ENCODE results near the gene SUN2. TPM values are rescaled to one million over a fixed set of nuclear protein-coding genes. Genes with fewer than 3 reads are reported as not detected.

SUN2 gene
- total RNA-seq, 1 donor from 2014 or later: 146 TPM

- DNase-seq (ENCODE audit: low spot score): peak; percentile 64
- Mint-ChIP-seq H3K4me3 (peak overlapping the region; percentile 95), H3K36me3 (ENCODE audit: low read depth) (peaks cover 26% of the 10 kb centered on the region), H3K27me3 (ENCODE audit: insufficient read depth) (no peaks in the 10 kb centered on the region), H3K9me3 (no peaks in the 10 kb centered on the region), H3K4me1 (ENCODE audit: low read depth) (peaks cover 62% of the 10 kb centered on the region), H3K27ac (peak overlapping the region; percentile 93)
- intact Hi-C loops (cut with micrococcal nuclease): loop anchor here (1.0 to 10.0 kb wide), 3 partner anchors 115 to 337 kb away; partner anchors contain the start of gene APOBEC3B
These were observed 465 bp downstream of the SUN2 start for GRCh38 chr22:38755155-38755910.

- H3K9me3 Mint-ChIP-seq: no peaks in the 10 kb centered on the region
- intact Hi-C loops (cut with micrococcal nuclease): loop anchor here (1.0 to 10.0 kb wide), 5 partner anchors 116 to 552 kb away; partner anchors contain the start of genes APOBEC3B, DDX17 and MAFF
- no peak for DNase-seq (ENCODE audit: low spot score)
- H3K27ac Mint-ChIP-seq: peak overlapping the region; percentile 93
- peak overlapping the region; percentile 95 for H3K4me3 Mint-ChIP-seq
- no peaks in the 10 kb centered on the region for H3K27me3 Mint-ChIP-seq (ENCODE audit: insufficient read depth)
- H3K36me3 Mint-ChIP-seq (ENCODE audit: low read depth): peaks cover 31% of the 10 kb centered on the region
- H3K4me1 Mint-ChIP-seq (ENCODE audit: low read depth): peaks cover 67% of the 10 kb centered on the region
These were observed 1.0 kb downstream of the SUN2 start for GRCh38 chr22:38754751-38755154.

DNA sequence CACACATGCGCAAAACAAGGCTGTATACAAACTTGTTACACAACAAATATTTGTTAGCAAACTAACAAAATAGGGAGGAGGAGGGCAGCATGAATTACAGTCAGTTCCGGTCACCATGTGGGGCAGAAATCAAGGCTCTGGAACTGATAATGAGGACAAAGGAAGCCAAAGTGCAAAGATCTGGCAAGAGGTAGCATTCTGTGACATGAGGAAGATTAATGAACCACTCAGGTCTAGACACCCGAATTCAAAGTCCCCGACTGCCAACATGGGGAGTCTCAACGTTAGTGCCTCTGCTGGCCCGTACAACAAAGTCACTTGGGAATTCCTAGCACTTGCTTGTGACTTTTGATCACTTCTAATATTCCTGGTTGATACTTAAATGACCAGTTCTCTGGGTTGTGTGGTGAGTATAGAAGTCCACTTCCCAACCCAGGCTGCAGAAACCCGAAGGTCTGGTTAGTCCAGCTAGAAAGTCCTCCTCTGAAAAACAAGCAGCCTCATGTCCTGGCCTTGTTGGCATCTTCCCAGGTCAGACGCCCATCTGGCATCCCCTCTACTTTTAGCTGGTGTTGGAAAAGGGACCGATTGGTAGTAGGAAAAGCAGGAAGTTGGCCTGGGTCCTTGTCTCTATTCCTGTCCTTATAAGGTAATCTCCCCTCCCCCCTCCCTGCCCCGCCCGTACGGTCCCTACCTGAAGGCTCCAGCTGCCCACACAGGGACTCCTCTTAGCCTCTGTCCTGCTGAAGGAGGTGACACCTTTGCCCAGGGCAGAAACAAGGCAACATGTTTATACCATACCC is 1.6 kb downstream of the SUN2 start:
- Mint-ChIP-seq H3K36me3 (ENCODE audit: low read depth) (peaks cover 36% of the 10 kb centered on the region), H3K27me3 (ENCODE audit: insufficient read depth) (no peaks in the 10 kb centered on the region), H3K9me3 (no peaks in the 10 kb centered on the region), H3K4me1 (ENCODE audit: low read depth) (peaks cover 67% of the 10 kb centered on the region), H3K27ac (peak overlapping the region; percentile 93), H3K4me3 (peak overlapping the region; percentile 95)
- intact Hi-C loops (cut with micrococcal nuclease): loop anchor here (5.0 to 10.0 kb wide), 3 partner anchors 231 to 552 kb away; partner anchors contain the start of genes APOBEC3B, DDX17 and MAFF
- no peak for DNase-seq (ENCODE audit: low spot score)

DNA sequence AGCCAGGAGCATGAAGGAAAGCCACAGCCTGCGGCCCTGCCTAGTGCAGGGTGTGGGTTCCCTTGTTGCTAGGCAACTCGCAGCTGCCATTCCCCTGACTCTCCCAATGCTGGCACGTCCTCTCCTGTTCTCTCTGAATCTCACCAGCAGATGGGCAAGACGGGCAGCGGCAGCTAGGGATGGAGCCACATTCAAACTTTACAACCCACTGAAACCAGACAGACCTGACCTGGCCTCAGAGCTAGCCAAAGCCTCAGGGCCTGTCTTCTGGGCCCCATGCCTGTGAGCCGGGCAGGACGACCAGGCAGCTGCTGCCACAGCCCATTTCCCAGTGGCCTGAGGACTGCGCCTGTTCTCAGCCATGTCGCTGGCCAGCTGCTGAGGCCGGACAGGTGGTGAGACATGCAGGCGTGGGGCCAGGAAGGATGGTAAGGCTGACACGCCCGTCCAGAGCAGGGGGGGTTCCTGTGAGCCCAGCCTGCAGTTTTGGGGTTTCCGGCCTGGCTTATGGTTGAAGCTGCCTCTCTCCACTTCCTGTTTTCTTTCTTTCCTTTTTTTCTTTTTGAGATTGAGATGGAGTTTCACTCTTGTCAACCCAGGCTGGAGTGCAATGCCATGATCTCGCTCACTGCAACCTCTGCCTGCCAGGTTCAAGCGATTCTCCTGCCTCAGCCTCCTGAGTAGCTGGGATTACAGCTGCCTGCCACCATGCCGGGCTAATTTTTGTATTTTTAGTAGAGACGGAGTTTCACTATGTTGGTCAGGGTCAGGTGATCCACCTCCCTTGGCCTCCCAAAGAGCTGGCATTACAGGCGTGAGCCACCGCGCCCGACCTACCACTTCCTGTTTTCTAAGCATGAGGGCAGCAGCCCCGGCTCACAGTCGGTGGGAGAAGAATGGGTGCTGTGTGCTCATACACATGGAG is 4.1 kb downstream of the SUN2 start:
- Mint-ChIP-seq H3K4me3 (peak overlapping the region; percentile 95), H3K36me3 (ENCODE audit: low read depth) (peaks cover 42% of the 10 kb centered on the region), H3K4me1 (ENCODE audit: low read depth) (peaks cover 43% of the 10 kb centered on the region)

GRCh38 chr22:38751066-38751421 is 4.8 kb downstream of the SUN2 start:
- DNase-seq (ENCODE audit: low spot score): no peak
- Mint-ChIP-seq H3K36me3 (ENCODE audit: low read depth) (peaks cover 42% of the 10 kb centered on the region), H3K27ac (peak overlapping the region; percentile 99), H3K27me3 (ENCODE audit: insufficient read depth) (no peaks in the 10 kb centered on the region), H3K9me3 (no peaks in the 10 kb centered on the region), H3K4me1 (ENCODE audit: low read depth) (peaks cover 39% of the 10 kb centered on the region), H3K4me3 (peak overlapping the region; percentile 95)
- intact Hi-C loops (cut with micrococcal nuclease): loop anchor here (5.0 to 10.0 kb wide), 3 partner anchors 234 to 549 kb away; partner anchors contain the start of genes APOBEC3B, DDX17 and MAFF

More for the DNA sequence above, 4.1 kb downstream of the SUN2 start:
- intact Hi-C loops (cut with micrococcal nuclease): loop anchor here (5.0 to 10.0 kb wide), 3 partner anchors 233 to 549 kb away; partner anchors contain the start of genes APOBEC3B, DDX17 and MAFF
- Mint-ChIP-seq H3K27ac (peak overlapping the region; percentile 99), H3K9me3 (no peaks in the 10 kb centered on the region), H3K27me3 (ENCODE audit: insufficient read depth) (no peaks in the 10 kb centered on the region)
- peak; percentile 77 for DNase-seq (ENCODE audit: low spot score)

DNA sequence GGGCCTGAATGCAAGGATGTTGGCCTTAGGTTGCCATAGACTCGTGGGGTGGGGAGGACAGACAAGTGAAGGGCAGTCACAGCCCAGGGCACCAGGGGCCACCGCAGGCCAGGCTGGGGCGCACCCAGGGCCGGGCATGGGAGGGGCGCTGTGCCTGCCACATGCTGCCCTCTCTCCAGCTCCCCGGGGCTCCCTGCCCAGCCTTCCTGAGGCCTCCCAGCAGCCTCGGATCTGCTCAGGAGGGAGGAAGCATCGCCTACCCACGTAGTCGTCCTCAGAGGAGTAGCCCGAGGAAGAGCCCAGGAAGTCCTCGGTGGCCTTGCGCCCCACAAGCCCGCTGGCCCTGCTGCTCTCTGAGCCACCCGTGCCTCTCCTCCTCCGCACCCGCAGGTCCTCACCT is 5.2 kb downstream of the SUN2 start:
- peak overlapping the region; percentile 79 for H3K27ac Mint-ChIP-seq
- H3K27me3 Mint-ChIP-seq (ENCODE audit: insufficient read depth): no peaks in the 10 kb centered on the region
- H3K9me3 Mint-ChIP-seq: no peaks in the 10 kb centered on the region

DNA sequence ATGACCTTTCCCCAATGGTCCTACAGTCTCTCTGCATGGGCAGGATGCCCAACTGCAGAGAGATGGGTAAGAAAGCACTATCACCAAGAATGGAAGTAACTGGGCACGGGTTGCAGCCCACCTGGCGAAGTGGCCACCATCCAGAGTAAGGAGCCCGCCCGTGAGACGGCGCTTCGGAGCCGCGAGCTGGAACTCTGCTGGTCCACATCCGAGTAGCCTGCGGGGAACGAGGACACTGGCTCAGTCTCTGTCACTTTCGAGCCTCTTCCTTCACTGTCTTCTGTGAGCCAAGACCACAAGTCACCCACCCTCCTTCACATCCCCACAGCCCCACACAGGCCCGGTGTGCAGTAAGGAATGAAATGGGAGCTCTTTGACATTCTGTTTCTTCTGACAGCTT is 5.7 kb downstream of the SUN2 start:
- Mint-ChIP-seq H3K4me1 (ENCODE audit: low read depth) (peaks cover 39% of the 10 kb centered on the region), H3K9me3 (no peaks in the 10 kb centered on the region), H3K27me3 (ENCODE audit: insufficient read depth) (no peaks in the 10 kb centered on the region), H3K27ac (peak overlapping the region; percentile 79), H3K36me3 (ENCODE audit: low read depth) (peaks cover 51% of the 10 kb centered on the region), H3K4me3 (no peak overlapping the region)
- intact Hi-C loops (cut with micrococcal nuclease): loop anchor here (5.0 to 10.0 kb wide), 3 partner anchors 235 to 548 kb away; partner anchors contain the start of genes APOBEC3B, DDX17 and MAFF
- DNase-seq (ENCODE audit: low spot score): no peak

More for the DNA sequence above, 5.2 kb downstream of the SUN2 start:
- intact Hi-C loops (cut with micrococcal nuclease): loop anchor here (5.0 to 10.0 kb wide), 3 partner anchors 234 to 548 kb away; partner anchors contain the start of genes APOBEC3B, DDX17 and MAFF
- DNase-seq (ENCODE audit: low spot score): no peak
- peaks cover 45% of the 10 kb centered on the region for H3K36me3 Mint-ChIP-seq (ENCODE audit: low read depth)
- peak overlapping the region; percentile 95 for H3K4me3 Mint-ChIP-seq
- H3K4me1 Mint-ChIP-seq (ENCODE audit: low read depth): peaks cover 39% of the 10 kb centered on the region

- intact Hi-C loops (cut with micrococcal nuclease): no loop called here
- H3K27ac Mint-ChIP-seq: peak overlapping the region; percentile 58
- no peaks in the 10 kb centered on the region for H3K9me3 Mint-ChIP-seq
- no peaks in the 10 kb centered on the region for H3K27me3 Mint-ChIP-seq (ENCODE audit: insufficient read depth)
- H3K4me3 Mint-ChIP-seq: no peak overlapping the region
- peaks cover 52% of the 10 kb centered on the region for H3K36me3 Mint-ChIP-seq (ENCODE audit: low read depth)
- peaks cover 32% of the 10 kb centered on the region for H3K4me1 Mint-ChIP-seq (ENCODE audit: low read depth)
- DNase-seq (ENCODE audit: low spot score): no peak
These were observed 7.2 kb downstream of the SUN2 start for GRCh38 chr22:38748487-38749136.

DNA sequence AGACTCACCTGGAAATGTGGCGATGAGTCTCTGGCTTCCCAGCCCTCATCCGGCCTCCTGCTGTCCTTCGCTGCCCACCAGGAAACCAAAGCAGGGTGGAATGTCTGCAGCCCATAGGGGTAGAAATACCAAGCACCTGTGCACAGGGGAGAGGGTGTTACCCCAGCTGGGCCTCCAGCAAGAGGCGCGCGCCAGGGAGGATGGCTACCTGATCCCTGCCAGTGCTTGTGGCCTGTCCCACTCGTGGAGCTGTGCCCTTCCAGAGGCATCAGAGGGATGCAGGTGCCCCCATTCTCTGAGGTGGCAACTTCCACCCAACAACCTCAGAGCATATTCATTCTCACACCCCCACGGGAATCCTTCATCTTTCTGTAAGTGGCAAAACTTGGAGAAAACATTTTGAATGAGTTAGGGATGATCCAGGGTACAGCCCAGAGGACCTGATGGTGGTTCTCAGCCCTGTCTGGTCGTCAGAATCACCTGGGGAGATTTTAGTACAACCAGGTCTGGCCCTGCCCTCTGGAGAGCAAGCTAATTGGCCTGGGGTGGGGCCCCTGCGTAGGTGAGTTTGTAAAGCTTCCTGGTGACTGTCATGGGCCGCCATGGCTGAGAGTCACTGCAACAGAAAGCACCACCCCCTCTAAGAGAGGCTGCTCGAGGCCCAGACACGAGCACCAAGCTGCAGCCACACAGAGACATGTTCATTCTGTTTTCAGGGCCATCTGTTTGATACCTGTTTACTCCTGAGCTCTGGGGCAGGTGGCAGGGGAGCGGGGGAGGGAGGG is 9.9 kb downstream of the SUN2 start:
- Mint-ChIP-seq H3K27me3 (ENCODE audit: insufficient read depth) (no peaks in the 10 kb centered on the region), H3K4me3 (no peak overlapping the region), H3K27ac (no peak overlapping the region), H3K36me3 (ENCODE audit: low read depth) (peaks cover 51% of the 10 kb centered on the region), H3K4me1 (ENCODE audit: low read depth) (peaks cover 8% of the 10 kb centered on the region), H3K9me3 (no peaks in the 10 kb centered on the region)
- intact Hi-C loops (cut with micrococcal nuclease): no loop called here
- DNase-seq (ENCODE audit: low spot score): no peak

- Mint-ChIP-seq H3K27ac (no peak overlapping the region), H3K36me3 (ENCODE audit: low read depth) (peaks cover 50% of the 10 kb centered on the region), H3K4me1 (ENCODE audit: low read depth) (peaks cover 1% of the 10 kb centered on the region), H3K4me3 (no peak overlapping the region), H3K27me3 (ENCODE audit: insufficient read depth) (no peaks in the 10 kb centered on the region), H3K9me3 (no peaks in the 10 kb centered on the region)
- intact Hi-C loops (cut with micrococcal nuclease): no loop called here
- no peak for DNase-seq (ENCODE audit: low spot score)
These were observed 10.8 kb downstream of the SUN2 start for GRCh38 chr22:38744981-38745380.
